Ureter (tissue), 1 donor: ENCODE measurements around the gene CR1. TPM values are rescaled to one million over a fixed set of nuclear protein-coding genes. Genes with fewer than 3 reads are reported as not detected.
"Not testable (repeated sequence)": the region's sequence is repeated elsewhere in the genome, so short reads cannot be mapped to it uniquely, and the experiment has no call there.

Experiments
- DNase-seq: peaks from one replicate; pipeline ENCODE4 v3.0.0-alpha.2; 2020; ENCODE audit warnings: low spot score
- total RNA-seq: library from RNA; stranded (reverse); gene quantifications from one replicate; pipeline ENCODE4 v1.2.4, GENCODE V29; 2023
- donor health status: DM: yes; HTN: yes; CAD: no.

Gene CR1
- total RNA-seq, 1 donor from 2014 or later, result 3.1 TPM

GRCh38 chr1:207503950-207504349 is 8.0 kb downstream of the CR1 start:
- DNase-seq, result no peak

- no peak for DNase-seq
These were observed 8.5 kb downstream of the CR1 start for GRCh38 chr1:207504438-207504837.

- no peak for DNase-seq
These were observed 14.5 kb downstream of the CR1 start for GRCh38 chr1:207510444-207510843.

DNA sequence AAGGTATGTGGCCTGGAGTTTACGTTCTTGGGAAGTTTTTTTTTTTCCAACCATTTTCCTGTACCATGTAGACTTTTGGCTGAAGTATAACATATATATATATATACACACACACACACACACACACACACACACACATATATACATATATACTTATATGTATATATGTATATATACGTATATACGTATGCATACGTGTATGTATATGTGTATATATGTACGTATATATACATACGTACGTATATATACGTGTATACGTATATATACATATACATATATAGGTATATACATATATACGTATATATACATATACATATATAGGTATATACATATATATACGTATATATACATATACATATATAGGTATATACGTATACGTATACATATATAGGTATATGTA is 18.9 kb downstream of the CR1 start:
- DNase-seq, result no peak

- no peak for DNase-seq
These were observed 20.8 kb downstream of the CR1 start for GRCh38 chr1:207516729-207517128.

- no peak for DNase-seq
These were observed 22.8 kb downstream of the CR1 start for GRCh38 chr1:207518608-207519236.

DNA sequence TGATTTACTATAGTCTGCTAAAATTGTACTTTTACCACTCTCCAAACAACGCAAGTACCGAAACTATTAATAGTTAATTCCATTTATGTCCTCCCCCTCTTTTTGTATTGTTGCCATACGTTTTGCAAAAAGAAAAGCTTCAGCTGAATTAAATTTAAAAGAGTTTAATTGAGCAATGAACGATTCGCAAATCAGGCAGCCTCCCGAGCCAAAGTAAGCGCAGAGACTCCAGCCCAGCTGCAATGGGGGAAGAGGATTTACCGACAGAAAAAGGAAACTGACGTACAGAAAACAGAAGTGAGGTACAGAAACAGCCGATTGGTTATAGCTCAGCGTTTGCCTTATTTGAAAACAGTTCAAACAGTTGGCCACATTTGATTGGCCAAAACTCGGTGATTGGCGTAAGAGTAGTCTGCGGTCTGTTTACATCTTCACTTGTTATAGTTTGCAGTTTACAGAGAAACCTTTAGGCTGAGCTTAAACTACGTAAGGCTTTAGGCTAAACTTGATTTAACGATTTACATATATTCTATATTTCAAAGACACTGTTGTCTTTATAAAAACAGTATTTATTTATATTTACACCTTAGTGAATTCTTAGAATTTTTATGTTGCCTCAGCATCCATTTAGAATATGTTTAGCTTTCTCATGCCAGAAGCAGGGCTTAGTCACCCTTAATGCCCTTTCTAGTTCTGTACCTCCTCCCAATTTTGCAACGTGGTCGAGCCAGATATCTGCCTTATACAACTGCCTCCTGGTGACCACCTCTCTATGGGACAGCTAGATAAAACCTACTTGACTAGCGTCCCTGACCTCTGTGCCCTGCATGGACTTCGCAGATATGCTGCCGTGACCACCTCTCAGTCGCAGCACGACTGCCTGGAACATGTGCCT is 23.8 kb downstream of the CR1 start:
- no peak for DNase-seq

GRCh38 chr1:207520400-207521345 is 24.7 kb downstream of the CR1 start:
- DNase-seq, result not testable (repeated sequence)

DNA sequence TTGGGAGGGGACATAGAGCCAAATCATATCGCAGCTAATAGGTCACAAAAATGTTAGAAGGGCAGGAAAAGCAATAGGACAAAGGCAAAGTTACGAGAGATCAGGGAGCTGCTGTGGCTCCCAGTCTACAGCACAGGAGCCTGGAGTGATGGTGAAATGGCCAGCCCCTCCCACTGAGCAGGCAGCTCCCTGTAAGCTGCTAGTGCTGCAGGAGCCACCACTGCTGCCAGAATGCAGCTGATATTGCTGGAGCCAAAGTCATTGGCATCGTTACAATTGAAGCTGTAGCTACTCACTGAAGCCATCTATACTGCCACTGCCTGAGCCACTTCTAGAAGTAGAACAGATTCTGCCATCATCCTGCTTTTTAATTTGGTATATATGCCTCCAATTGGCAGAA is 29.3 kb downstream of the CR1 start:
- not testable (repeated sequence) for DNase-seq

DNA sequence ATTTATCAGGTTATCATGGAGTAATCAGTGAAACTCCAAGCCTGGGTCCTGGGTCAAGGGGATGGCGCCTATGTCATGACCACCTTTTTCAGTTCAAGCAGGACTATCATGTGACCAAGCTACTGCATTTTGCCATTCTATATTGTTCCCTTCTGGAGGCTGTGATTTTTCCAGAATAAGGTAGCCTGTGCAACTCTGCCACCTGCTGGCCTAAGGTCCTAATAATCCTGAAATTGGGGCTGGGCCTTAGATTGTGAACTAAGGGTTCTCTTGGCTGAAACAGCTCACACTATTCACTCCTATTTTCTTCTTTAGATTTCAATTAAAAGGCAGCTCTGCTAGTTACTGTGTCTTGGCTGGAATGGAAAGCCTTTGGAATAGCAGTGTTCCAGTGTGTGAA is 32.4 kb downstream of the CR1 start:
- not testable (repeated sequence) for DNase-seq

- not testable (repeated sequence) for DNase-seq
These were observed 40.3 kb downstream of the CR1 start for GRCh38 chr1:207536263-207536662.

- not testable (repeated sequence) for DNase-seq
These were observed 50.9 kb downstream of the CR1 start for GRCh38 chr1:207546677-207547357.

DNA sequence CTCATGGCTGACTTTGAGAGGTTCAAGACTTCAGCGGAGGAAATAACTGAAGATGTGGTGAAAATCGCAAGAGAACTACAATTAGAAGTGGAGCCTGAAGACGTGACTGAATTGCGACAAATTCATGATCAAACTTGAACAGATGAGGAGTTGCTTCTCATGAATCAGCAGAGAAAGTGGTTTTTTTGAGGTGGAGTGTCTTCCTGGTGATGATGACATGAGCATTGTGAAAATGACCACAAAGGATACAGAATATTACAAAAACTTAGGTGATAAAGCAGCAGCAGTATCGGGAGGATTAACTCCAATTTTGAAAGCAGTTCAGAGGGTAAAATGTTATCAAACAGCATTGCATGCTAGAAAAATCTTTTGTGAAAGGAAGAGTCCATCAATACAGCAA is 58.9 kb downstream of the CR1 start:
- not testable (repeated sequence) for DNase-seq

DNA sequence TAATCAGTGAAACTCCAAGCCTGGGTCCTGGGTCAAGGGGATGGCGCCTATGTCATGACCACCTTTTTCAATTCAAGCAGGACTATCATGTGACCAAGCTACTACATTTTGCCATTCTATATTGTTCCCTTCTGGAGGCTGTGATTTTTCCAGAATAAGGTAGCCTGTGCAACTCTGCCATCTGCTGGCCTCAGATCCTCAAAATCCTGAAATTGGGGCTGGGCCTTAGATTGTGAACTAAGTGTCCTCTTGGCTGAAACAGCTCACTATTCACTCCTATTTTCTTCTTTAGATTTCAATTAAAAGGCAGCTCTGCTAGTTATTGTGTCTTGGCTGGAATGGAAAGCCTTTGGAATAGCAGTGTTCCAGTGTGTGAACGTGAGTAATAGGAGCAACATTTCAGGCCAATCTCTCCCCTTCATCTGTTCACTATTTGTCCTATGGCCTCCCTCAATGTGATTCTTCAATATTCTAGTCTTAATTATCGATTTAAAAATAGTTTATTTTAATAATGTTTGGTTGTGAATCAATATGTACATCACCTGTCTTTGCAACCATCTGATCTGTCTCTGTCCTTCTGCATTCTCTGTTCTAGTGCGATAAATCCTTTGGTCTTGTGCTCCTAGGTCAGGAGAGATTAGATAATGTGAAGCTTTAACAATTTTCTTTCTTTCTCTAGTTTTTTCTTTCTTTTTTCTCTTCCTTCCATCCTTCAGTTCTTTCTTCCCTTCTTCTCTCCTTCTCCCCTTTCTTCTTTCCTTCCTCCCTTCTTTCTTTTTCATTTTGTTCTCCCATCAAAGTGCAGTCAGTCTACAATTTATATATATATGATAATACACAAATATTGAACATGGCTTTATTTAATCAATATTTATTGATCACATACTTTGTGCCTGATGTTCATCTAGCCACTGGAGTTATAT is 69.8 kb downstream of the CR1 start:
- no peak for DNase-seq

DNA sequence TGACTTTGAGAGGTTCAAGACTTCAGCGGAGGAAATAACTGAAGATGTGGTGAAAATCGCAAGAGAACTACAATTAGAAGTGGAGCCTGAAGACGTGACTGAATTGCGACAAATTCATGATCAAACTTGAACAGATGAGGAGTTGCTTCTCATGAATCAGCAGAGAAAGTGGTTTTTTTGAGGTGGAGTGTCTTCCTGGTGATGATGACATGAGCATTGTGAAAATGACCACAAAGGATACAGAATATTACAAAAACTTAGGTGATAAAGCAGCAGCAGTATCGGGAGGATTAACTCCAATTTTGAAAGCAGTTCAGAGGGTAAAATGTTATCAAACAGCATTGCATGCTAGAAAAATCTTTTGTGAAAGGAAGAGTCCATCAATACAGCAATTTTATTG is 76.0 kb downstream of the CR1 start:
- DNase-seq, result not testable (repeated sequence)

- not testable (repeated sequence) for DNase-seq
These were observed 77.1 kb downstream of the CR1 start for GRCh38 chr1:207573074-207573473.

- not testable (repeated sequence) for DNase-seq
These were observed 79.4 kb downstream of the CR1 start for GRCh38 chr1:207575381-207575780.

- no peak for DNase-seq
These were observed 83.0 kb downstream of the CR1 start for GRCh38 chr1:207578796-207579435.

- DNase-seq, result no peak
These were observed 83.5 kb downstream of the CR1 start for GRCh38 chr1:207579436-207579799.
